Duodenal mucosa (tissue), 2 donors: ENCODE data around the gene NAA16.
"Not testable (repeated sequence)": the region's sequence is repeated elsewhere in the genome, so short reads cannot be mapped to it uniquely, and the experiment has no call there.

ENCODE experiments used
- H3K27ac ChIP-seq: one replicate; pipeline ENCODE4 v1.7.0; 2013; ENCODE audit warnings: low read depth, low read length
- H3K27me3 ChIP-seq, 2 donors: one replicate each; pipeline ENCODE4 v1.7.0; 2013; ENCODE audit warnings: low read length in 2 of 2, control low read depth in 1 of 2; ENCODE audit not compliant: insufficient read depth in 2 of 2, control insufficient read depth in 1 of 2
- H3K36me3 ChIP-seq, 2 donors: one replicate each; pipeline ENCODE4 v1.7.0; 2013; ENCODE audit warnings: low read length in 2 of 2, control low read depth in 1 of 2; ENCODE audit not compliant: insufficient read depth in 2 of 2, control insufficient read depth in 1 of 2
- H3K4me1 ChIP-seq, 2 donors: one replicate each; pipeline ENCODE4 v1.7.0; 2013; ENCODE audit warnings: low read length in 2 of 2, control low read depth in 1 of 2; ENCODE audit not compliant: insufficient read depth in 2 of 2, control insufficient read depth in 1 of 2
- H3K4me3 ChIP-seq, 2 donors: one replicate each; pipeline ENCODE4 v1.7.0; 2013; ENCODE audit warnings: low read length in 2 of 2, low read depth in 1 of 2
- H3K9ac ChIP-seq, 2 donors: one replicate each; pipeline ENCODE4 v1.7.0; 2013; ENCODE audit warnings: low read length in 2 of 2, low read depth in 1 of 2
- H3K9me3 ChIP-seq, 2 donors: one replicate each; pipeline ENCODE4 v1.7.0; 2013; ENCODE audit warnings: low read length in 2 of 2, control low read depth in 1 of 2; ENCODE audit not compliant: control insufficient read depth in 1 of 2

Gene NAA16

DNA sequence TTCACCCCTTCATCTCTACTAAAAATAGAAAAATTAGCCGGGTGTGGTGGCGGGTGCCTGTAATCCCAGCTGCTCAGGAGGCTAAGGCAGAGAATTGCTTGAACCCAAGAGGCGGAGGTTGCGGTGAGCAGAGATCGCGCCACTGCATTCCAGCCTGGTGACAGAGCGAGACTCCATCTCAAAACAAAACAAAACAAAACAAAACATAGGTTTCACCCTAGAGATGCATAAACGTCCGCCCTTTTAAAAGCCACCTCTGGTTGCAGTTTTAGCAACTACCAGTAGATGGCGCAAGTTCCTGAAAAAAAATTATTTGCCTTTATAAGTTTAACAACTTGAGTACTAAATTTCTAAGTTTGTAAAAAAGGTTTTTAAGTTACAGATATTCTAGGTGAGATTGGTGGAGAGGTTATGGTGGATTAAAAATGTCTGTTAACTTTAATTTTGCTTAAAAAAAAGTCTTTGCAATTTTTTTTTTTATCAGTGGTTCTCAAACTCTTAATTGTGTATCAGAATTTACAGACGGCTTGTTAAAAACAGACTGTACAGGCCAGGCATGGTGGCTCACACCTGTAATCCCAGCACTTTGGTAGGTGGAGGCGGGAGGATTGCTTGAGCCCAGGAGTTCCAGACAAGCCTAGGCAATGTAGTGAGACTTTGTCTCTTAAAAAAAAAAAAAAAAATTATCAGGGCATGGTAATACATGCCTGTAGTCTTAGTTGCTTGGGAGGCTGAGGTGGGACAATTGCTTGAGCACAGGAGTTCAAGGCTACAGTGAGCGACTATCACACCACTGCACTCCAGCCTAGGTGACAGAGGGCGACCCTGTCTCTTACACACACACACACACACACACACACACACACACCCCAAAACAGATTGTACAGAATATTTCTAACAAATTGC, 42.1 kb downstream of the NAA16 start:
- Histone ChIP-seq H3K27ac (no peak overlapping the region), H3K9ac (no peak overlapping the region), H3K4me1 (no peaks in the 10 kb centered on the region), H3K27me3 (no peaks in the 10 kb centered on the region), H3K9me3 (no peaks in the 10 kb centered on the region), H3K4me3 (no peak overlapping the region), H3K36me3 (peaks cover 0 to 5% of the 10 kb centered on the region in 2 donors)

DNA sequence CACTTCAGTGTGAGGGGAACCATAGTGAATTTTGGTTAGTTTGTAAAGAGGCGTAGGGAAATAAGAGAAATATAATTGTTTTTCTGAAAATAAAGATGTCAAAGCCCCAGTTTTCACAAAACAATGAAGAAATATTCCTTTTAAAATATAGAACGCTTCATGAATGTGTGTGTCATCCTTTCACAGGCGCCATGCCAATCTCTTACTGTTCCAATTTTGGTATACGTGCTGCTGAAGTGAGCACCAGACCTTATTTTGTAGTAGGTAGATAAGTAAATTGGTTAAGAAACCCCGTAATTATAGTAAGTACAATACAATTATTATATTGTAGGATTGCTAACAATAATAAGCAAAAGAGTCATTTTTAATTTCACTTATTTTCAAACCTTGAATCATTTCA, 43.3 kb downstream of the NAA16 start:
- Histone ChIP-seq H3K4me3 (no peak overlapping the region), H3K36me3 (peaks cover 3 to 13% of the 10 kb centered on the region in 2 donors), H3K9ac (no peak overlapping the region), H3K27me3 (no peaks in the 10 kb centered on the region), H3K4me1 (no peaks in the 10 kb centered on the region), H3K9me3 (no peaks in the 10 kb centered on the region), H3K27ac (no peak overlapping the region)

DNA sequence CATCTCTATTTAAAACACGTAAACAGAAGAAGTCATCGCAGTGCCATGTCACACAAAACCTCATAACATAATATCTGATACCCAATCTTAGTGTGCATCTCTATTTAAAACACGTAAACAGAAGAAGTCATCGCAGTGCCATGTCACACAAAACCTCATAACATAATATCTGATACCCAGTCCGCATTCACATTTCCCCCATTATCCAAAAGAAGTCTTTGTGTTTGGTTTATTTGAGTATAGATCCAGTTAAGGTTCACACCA, 45.2 kb downstream of the NAA16 start:
- H3K4me3 ChIP-seq, H3K27ac ChIP-seq, H3K9ac ChIP-seq, H3K27me3 ChIP-seq, H3K9me3 ChIP-seq, H3K4me1 ChIP-seq: not testable (repeated sequence)
- H3K36me3 ChIP-seq: peaks cover 6 to 19% of the 10 kb centered on the region in 2 donors

DNA sequence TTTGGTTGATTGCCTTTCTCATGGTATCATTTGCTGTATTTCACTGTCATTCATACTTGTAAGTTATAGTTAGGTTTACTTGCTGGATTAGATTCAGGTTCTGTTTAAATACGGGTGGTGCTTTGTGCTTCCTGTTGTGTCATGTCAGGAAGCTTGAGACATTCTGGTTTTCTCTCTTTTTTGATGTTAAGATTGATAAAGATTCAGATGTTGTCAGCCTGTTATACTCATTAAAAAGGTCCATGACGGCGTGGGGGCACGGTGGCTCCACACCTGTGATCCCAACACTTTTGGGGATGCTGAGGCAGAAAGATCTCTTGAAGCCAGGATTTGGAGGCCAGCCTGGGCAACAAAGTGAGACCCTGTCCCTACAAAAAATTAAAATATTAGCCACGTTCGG, 45.7 kb downstream of the NAA16 start:
- Histone ChIP-seq H3K9me3 (no peaks in the 10 kb centered on the region), H3K27ac (no peak overlapping the region), H3K9ac (no peak overlapping the region), H3K4me1 (no peaks in the 10 kb centered on the region), H3K27me3 (no peaks in the 10 kb centered on the region), H3K36me3 (peaks cover 10 to 22% of the 10 kb centered on the region in 2 donors), H3K4me3 (no peak overlapping the region)

DNA sequence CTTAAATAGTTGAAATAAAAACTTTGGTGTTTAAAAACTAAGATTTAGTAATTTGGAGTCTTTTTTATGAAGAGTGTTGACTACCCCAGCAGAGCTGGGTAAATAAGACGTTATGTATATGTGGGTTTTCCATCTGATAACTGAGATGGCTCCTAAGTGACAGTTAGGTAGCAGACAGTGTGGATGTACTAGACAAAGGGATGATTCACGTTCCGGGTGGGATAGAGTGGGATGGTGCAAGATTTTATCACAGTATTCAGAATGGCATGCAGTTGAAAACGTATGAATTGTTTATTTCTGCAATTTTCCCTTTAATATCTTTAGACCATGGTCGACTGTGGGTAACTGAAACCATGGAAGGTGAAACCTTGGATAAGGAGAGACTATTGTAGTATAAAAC, 50.4 kb downstream of the NAA16 start:
- Histone ChIP-seq H3K4me1 (no peaks in the 10 kb centered on the region), H3K9ac (no peak overlapping the region), H3K27me3 (no peaks in the 10 kb centered on the region), H3K4me3 (no peak overlapping the region), H3K27ac (no peak overlapping the region), H3K9me3 (no peaks in the 10 kb centered on the region), H3K36me3 (peaks cover 21 to 37% of the 10 kb centered on the region in 2 donors)

DNA sequence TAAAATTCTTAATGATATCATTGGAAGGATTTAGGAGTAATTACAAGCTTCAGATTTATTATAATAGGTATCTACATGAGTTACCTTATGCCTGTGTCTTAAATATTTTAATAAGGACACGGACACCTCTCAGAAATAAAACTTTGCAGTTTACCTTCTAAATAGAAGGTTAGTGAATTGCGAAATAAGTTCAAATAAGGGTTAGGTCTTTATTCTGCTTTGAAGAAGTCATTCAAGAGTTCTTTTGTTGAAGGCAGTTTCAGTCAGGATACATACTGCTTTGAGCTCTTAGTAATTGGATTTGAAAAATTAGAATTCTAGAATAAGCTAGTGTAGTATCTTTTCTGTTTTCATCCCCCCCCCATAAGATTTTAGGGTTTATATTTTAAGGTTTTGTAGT, 53.0 kb downstream of the NAA16 start:
- no peaks in the 10 kb centered on the region for H3K9me3 ChIP-seq
- no peaks in the 10 kb centered on the region for H3K27me3 ChIP-seq
- H3K9ac ChIP-seq: no peak overlapping the region
- no peaks in the 10 kb centered on the region for H3K4me1 ChIP-seq
- H3K4me3 ChIP-seq: no peak overlapping the region
- H3K36me3 ChIP-seq: peaks cover 22 to 44% of the 10 kb centered on the region in 2 donors
- H3K27ac ChIP-seq: no peak overlapping the region

DNA sequence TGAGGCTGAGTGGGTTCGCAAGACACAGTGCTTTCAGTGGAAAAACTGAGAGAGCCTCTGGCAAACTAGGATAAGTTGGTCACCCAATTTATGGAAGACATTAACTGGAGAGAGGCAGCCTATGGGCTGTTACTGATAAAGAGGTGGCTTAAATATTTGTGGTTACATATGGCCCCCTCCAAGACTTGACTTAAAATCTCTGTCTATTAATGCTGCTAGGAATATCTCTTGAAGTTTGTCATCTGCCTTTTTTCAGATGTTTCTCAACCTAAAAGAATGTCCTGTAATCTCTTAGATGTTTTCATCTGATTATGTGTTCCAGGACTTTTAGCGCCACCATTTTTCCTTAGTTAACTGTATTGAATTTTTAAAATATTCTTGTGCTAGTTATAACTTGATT, 54.6 kb downstream of the NAA16 start:
- Histone ChIP-seq H3K4me1 (no peaks in the 10 kb centered on the region), H3K27ac (no peak overlapping the region), H3K4me3 (no peak overlapping the region), H3K36me3 (peaks cover 22 to 46% of the 10 kb centered on the region in 2 donors), H3K27me3 (no peaks in the 10 kb centered on the region), H3K9ac (no peak overlapping the region), H3K9me3 (no peaks in the 10 kb centered on the region)

DNA sequence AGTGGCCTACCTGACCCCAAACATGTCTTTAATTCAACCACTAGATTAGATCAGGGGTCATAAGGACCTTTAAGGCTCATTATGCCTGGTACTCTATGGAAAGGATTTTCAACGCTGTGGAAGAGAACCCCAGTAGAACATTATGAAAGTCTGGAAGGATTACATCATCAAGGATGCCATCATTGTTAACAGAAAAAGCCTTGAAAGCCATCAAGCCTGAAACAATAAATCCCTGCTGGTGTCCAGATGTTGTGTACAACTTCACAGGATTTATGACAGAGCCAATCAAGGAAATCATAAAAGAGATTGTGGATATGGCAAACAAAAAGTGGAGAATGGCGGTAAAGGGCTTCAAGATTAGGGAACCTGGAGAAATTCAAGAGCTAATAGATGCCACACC, 59.7 kb downstream of the NAA16 start:
- Histone ChIP-seq H3K36me3 (peaks cover 12 to 54% of the 10 kb centered on the region in 2 donors), H3K9me3 (no peaks in the 10 kb centered on the region), H3K4me3 (no peak overlapping the region), H3K4me1 (no peaks in the 10 kb centered on the region), H3K9ac (no peak overlapping the region), H3K27ac (no peak overlapping the region), H3K27me3 (no peaks in the 10 kb centered on the region)

DNA sequence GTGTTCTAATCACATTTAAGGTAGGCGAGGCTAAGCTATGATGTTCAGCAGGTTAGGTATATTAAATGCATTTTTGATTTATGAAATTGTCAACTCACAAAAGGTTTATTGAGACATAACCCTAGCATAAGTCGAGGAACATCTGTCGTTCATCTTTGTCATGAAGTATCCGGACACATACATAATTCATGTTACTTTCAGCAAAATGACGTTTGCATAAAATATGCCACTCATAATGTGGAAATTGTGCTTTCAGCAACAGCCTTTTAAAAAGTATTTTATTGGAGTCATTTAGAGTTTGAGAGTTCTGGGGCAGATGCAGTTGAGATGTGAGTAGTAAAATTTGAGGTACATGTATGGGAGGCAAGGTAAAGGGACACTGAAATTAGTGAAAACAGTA, 66.4 kb downstream of the NAA16 start:
- Histone ChIP-seq H3K9me3 (no peaks in the 10 kb centered on the region), H3K4me3 (no peak overlapping the region), H3K36me3 (peaks cover 9 to 31% of the 10 kb centered on the region in 2 donors), H3K27ac (no peak overlapping the region), H3K9ac (no peak overlapping the region), H3K27me3 (no peaks in the 10 kb centered on the region), H3K4me1 (no peaks in the 10 kb centered on the region)

DNA sequence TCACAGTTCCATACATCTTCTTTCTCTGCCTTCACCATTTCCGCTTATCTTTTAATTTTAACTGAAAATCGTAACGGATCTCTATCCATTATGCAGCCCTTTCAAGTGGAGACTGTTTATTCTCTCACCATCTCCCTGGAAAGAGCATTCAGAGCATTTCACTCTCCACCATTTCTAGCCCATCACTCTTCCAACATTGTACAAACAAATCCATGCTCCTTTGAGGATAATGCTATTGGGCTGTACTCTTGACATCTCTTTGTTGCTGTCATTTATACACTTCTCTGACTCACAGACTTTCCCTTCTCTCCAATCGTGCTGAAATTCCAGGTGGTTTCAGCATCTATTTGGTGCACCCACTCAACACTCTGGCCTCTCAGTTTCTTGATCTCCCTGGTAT, 71.4 kb downstream of the NAA16 start:
- H3K27ac ChIP-seq: no peak overlapping the region
- no peak overlapping the region for H3K4me3 ChIP-seq
- H3K36me3 ChIP-seq: no peaks in the 10 kb centered on the region
- no peaks in the 10 kb centered on the region for H3K4me1 ChIP-seq
- no peak overlapping the region for H3K9ac ChIP-seq
- no peaks in the 10 kb centered on the region for H3K27me3 ChIP-seq
- H3K9me3 ChIP-seq: no peaks in the 10 kb centered on the region
